Right atrium auricular region (tissue), 2 donors: ENCODE data around the gene LMNA. TPM values are rescaled to one million over a fixed set of nuclear protein-coding genes. Genes with fewer than 3 reads are reported as not detected.
"Not testable (repeated sequence)": the region's sequence is repeated elsewhere in the genome, so short reads cannot be mapped to it uniquely, and the experiment has no call there.

Source experiments
- DNase-seq: peaks from one replicate; pipeline ENCODE4 v3.0.0-alpha.2; 2019; ENCODE audit warnings: low spot score
- H3K27ac ChIP-seq, 2 donors: fragments of 200-600 bp; sonication (generic); 1 replicate in 1 of 2; 2 replicates in 1 of 2; pipeline ENCODE4 v1.5.1; 2016 to 2019
- H3K27me3 ChIP-seq, 2 donors: fragments of 200-600 bp; sonication (generic); one replicate each; pipeline versions ENCODE4 v1.5.1 to v1.6.0; 2017 to 2019
- H3K36me3 ChIP-seq: fragments of 200-600 bp; sonication (generic); one replicate; pipeline ENCODE4 v1.5.1; 2016
- H3K4me1 ChIP-seq, 2 donors: fragments of 200-600 bp; sonication (generic); one replicate each; pipeline versions ENCODE4 v1.5.1 to v1.6.0; 2017 to 2019
- H3K4me3 ChIP-seq, 2 donors: fragments of 200-600 bp; sonication (generic); 1 replicate in 1 of 2; 2 replicates in 1 of 2; pipeline ENCODE4 v1.5.1; 2017 to 2019; ENCODE audit warnings: mild to moderate bottlenecking in 1 of 2, moderate library complexity in 1 of 2
- H3K9me3 ChIP-seq, 2 donors: fragments of 200-600 bp; sonication (generic); one replicate each; pipeline ENCODE4 v1.5.1; 2019
- total RNA-seq, 2 donors: library from RNA; depleted of rRNA; stranded (reverse); fragments of >200 nt; gene quantifications; one replicate each; pipeline ENCODE4 v1.1.0, GENCODE V29; 2016

The LMNA gene
- total RNA-seq, 2 donors from 2014 or later: 258 to 273 TPM

GRCh38 chr1:156186347-156187177 is 72.1 kb downstream of the LMNA start:
- not testable (repeated sequence) for H3K36me3 ChIP-seq, H3K9me3 ChIP-seq, H3K4me3 ChIP-seq, H3K27ac ChIP-seq, H3K27me3 ChIP-seq, H3K4me1 ChIP-seq, DNase-seq

Other genes starting within 250 kb of the LMNA start
- gene RIT1, start 203.4 kb upstream of the LMNA start, total RNA-seq: 10 to 100 TPM; 13.3 to 25.3 TPM
- gene KHDC4, start 180.3 kb upstream of the LMNA start, total RNA-seq: 10 to 100 TPM; 13.4 to 25.9 TPM
- gene RXFP4, start 173.1 kb upstream of the LMNA start, total RNA-seq: not detected
- 10 to 100 TPM; 50.8 to 69.8 TPM for gene ARHGEF2, start 136.2 kb upstream of the LMNA start, total RNA-seq
- 100 to 1,000 TPM in 1 of 2 donors, 10 to 100 TPM in 1; 87.6 to 206 TPM for gene SSR2, start 93.8 kb upstream of the LMNA start, total RNA-seq
- 10 to 100 TPM; 14.6 to 25.9 TPM for gene UBQLN4, start 60.9 kb upstream of the LMNA start, total RNA-seq
- gene LAMTOR2, start 59.9 kb upstream of the LMNA start, total RNA-seq: 10 to 100 TPM; 46.1 to 50.7 TPM
- gene RAB25, start 53.6 kb upstream of the LMNA start, total RNA-seq: under 1 TPM in 1 of 2 donors, not detected in 1; 0.98 TPM
- gene MEX3A, start 32.2 kb upstream of the LMNA start, total RNA-seq: under 1 TPM; 0.15 to 0.47 TPM
- 1 to 10 TPM; 2.0 to 4.2 TPM for gene SEMA4A, start 38.9 kb downstream of the LMNA start, total RNA-seq
- gene SLC25A44, start 79.4 kb downstream of the LMNA start, total RNA-seq: 10 to 100 TPM; 15.5 to 18.5 TPM
- 10 to 100 TPM; 81.8 to 88.3 TPM for gene PMF1, start 98.3 kb downstream of the LMNA start, total RNA-seq
- gene BGLAP, start 127.5 kb downstream of the LMNA start, total RNA-seq: not detected
- not detected for gene PAQR6, start 133.3 kb downstream of the LMNA start, total RNA-seq
- 10 to 100 TPM; 55.4 to 72.8 TPM for gene SMG5, start 168.1 kb downstream of the LMNA start, total RNA-seq
- gene TMEM79, start 169.6 kb downstream of the LMNA start, total RNA-seq: 1 to 10 TPM in 1 of 2 donors, under 1 TPM in 1; 0.96 to 1.0 TPM
- gene GLMP, start 181.0 kb downstream of the LMNA start, total RNA-seq: 10 to 100 TPM; 26.3 to 27.4 TPM
- not detected for gene VHLL, start 184.6 kb downstream of the LMNA start, total RNA-seq
- 100 to 1,000 TPM; 102 to 146 TPM for gene CCT3, start 223.6 kb downstream of the LMNA start, total RNA-seq
- gene TSACC, start 223.8 kb downstream of the LMNA start, total RNA-seq: not detected